ENCODE results near the gene VIPAS39. TPM values are rescaled to one million over a fixed set of nuclear protein-coding genes. Genes with fewer than 3 reads are reported as not detected.
"Not testable (repeated sequence)": the region's sequence is repeated elsewhere in the genome, so short reads cannot be mapped to it uniquely, and the experiment has no call there.

The VIPAS39 gene
- total RNA-seq, 2 experiments from 2014 or later = 15.8 to 18.3 TPM

- CTCF ChIA-PET = not testable (repeated sequence)
Observed at GRCh38 chr14:77416098-77416497, 41.3 kb downstream of the VIPAS39 start.

GRCh38 chr14:77415403-77416030 is 41.9 kb downstream of the VIPAS39 start:
- CTCF ChIA-PET = not testable (repeated sequence)
- POLR2A ChIA-PET = interaction anchor here (0.6 kb wide), 1 partner anchor 239 kb away, joined by 3 read pairs; no protein-coding TSS in a partner anchor

More at GRCh38 chr14:77416098-77416497, 41.3 kb downstream of the VIPAS39 start:
- POLR2A ChIA-PET = not testable (repeated sequence)

- POLR2A ChIA-PET = no interaction called here
- CTCF ChIA-PET = interaction anchor here (0.6 kb wide), 1 partner anchor 288 kb away, joined by 5 read pairs; no protein-coding TSS in a partner anchor
Observed at GRCh38 chr14:77409131-77409533, 48.3 kb downstream of the VIPAS39 start.

- CTCF ChIA-PET = interaction anchor here (0.7 kb wide), 2 partner anchors 314 to 535 kb away, joined by 3 to 4 read pairs; no protein-coding TSS in a partner anchor
- POLR2A ChIA-PET = no interaction called here
Observed at GRCh38 chr14:77407158-77407557, 50.2 kb downstream of the VIPAS39 start.

GRCh38 chr14:77406718-77407117 is 50.7 kb downstream of the VIPAS39 start:
- ChIA-PET POLR2A (no interaction called here), CTCF (no interaction called here)

GRCh38 chr14:77406086-77406485 is 51.3 kb downstream of the VIPAS39 start:
- POLR2A ChIA-PET = no interaction called here
- CTCF ChIA-PET = interaction anchor here (0.6 kb wide), 1 partner anchor 8 kb away, joined by 3 read pairs; no protein-coding TSS in a partner anchor

GRCh38 chr14:77403768-77404167 is 53.6 kb downstream of the VIPAS39 start:
- POLR2A ChIA-PET = no interaction called here
- CTCF ChIA-PET = no interaction called here

- POLR2A ChIA-PET = no interaction called here
- CTCF ChIA-PET = interaction anchor here (1.1 kb wide), 1 partner anchor 58 kb away, joined by 3 read pairs; no protein-coding TSS in a partner anchor
Observed at GRCh38 chr14:77400216-77400615, 57.2 kb downstream of the VIPAS39 start.

- ChIA-PET POLR2A (no interaction called here), CTCF (no interaction called here)
Observed at GRCh38 chr14:77390188-77390587, 67.2 kb downstream of the VIPAS39 start.

- ChIA-PET POLR2A (no interaction called here), CTCF (no interaction called here)
Observed at GRCh38 chr14:77378701-77379100, 78.7 kb downstream of the VIPAS39 start.

GRCh38 chr14:77377502-77377844 is 79.9 kb downstream of the VIPAS39 start:
- ChIA-PET POLR2A (interaction anchor here (0.5 to 2.6 kb wide), 5 partner anchors 32 to 163 kb away, joined by 3 to 10 read pairs (median 5); partner anchors contain the start of genes GSTZ1 and POMT2), CTCF (interaction anchor here (0.6 kb wide), 1 partner anchor 70 kb away, joined by 3 read pairs; no protein-coding TSS in a partner anchor)

- ChIA-PET POLR2A (interaction anchor here (0.5 to 2.6 kb wide), 6 partner anchors 31 to 163 kb away, joined by 3 to 10 read pairs (median 4); partner anchors contain the start of genes GSTZ1 and POMT2), CTCF (interaction anchor here (0.6 kb wide), 2 partner anchors 10 to 70 kb away, joined by 3 read pairs; no protein-coding TSS in a partner anchor)
Observed at GRCh38 chr14:77376771-77377501, 80.5 kb downstream of the VIPAS39 start, which contains the start of the genes SAMD15 and TMED8. Gene SAMD15, plus strand, starts transcription at chr14:77377379. Its CDS starts 40 bp downstream, at chr14:77377419. Gene TMED8, minus strand, starts transcription at chr14:77377094. Its CDS starts 41 bp downstream, at chr14:77377053.

Other genes with a start within 250 kb of the VIPAS39 start
- gene NGB, start 186.4 kb downstream of the VIPAS39 start, total RNA-seq = not detected
- 10 to 100 TPM; 23.7 to 26.5 TPM for gene POMT2, start 136.7 kb downstream of the VIPAS39 start, total RNA-seq
- 10 to 100 TPM; 17.1 to 18.4 TPM for gene GSTZ1, start 136.6 kb downstream of the VIPAS39 start, total RNA-seq
- 10 to 100 TPM; 25.9 to 26.2 TPM for gene TMED8, start 80.5 kb downstream of the VIPAS39 start, total RNA-seq
- 1 to 10 TPM in 1 of 2 experiments, under 1 TPM in 1; 0.61 to 1.2 TPM for gene SAMD15, start 80.2 kb downstream of the VIPAS39 start, total RNA-seq
- under 1 TPM; 0.27 to 0.30 TPM for gene NOXRED1, start 34.1 kb downstream of the VIPAS39 start, total RNA-seq
- 100 to 1,000 TPM; 373 to 395 TPM for gene AHSA1, start 492 bp upstream of the VIPAS39 start, total RNA-seq
- gene ISM2, start 41.2 kb upstream of the VIPAS39 start, total RNA-seq = not detected
- gene SPTLC2, start 159.0 kb upstream of the VIPAS39 start, total RNA-seq = 10 to 100 TPM; 23.4 to 28.7 TPM

Measured in activated CD8-positive, alpha-beta memory T cell treated with anti-CD3 and anti-CD28 coated beads for 36 hours (primary cell).